ENCODE measurements around the gene LNX1. TPM values are rescaled to one million over a fixed set of nuclear protein-coding genes. Genes with fewer than 3 reads are reported as not detected.
"Not testable (repeated sequence)": the region's sequence is repeated elsewhere in the genome, so short reads cannot be mapped to it uniquely, and the experiment has no call there.

The LNX1 gene
- total RNA-seq, 2 donors from 2014 or later = 17.5 to 18.4 TPM

- intact Hi-C loops (cut with DNase I, micrococcal nuclease) = no loop called here
- ATAC-seq (no peak), DNase-seq (no peak)
Observed at GRCh38 chr4:53481586-53481985, 109.7 kb downstream of the LNX1 start.

- ATAC-seq (no peak), DNase-seq (no peak)
- intact Hi-C loops (cut with DNase I, micrococcal nuclease) = no loop called here
Observed at GRCh38 chr4:53480909-53481308, 110.4 kb downstream of the LNX1 start.

GRCh38 chr4:53479736-53480525, 111.4 kb downstream of the LNX1 start:
- intact Hi-C loops (cut with DNase I, micrococcal nuclease) = no loop called here
- ATAC-seq (no peak), DNase-seq (no peak)

- intact Hi-C loops (cut with DNase I, micrococcal nuclease) = no loop called here
- DNase-seq (no peak), ATAC-seq (no peak)
Observed at GRCh38 chr4:53478671-53479456, 112.4 kb downstream of the LNX1 start.

GRCh38 chr4:53477636-53478035, 113.7 kb downstream of the LNX1 start:
- ATAC-seq (no peak), DNase-seq (no peak)
- intact Hi-C loops (cut with DNase I, micrococcal nuclease) = no loop called here

GRCh38 chr4:53477038-53477565, 114.2 kb downstream of the LNX1 start:
- ATAC-seq (no peak), DNase-seq (no peak)
- intact Hi-C loops (cut with DNase I, micrococcal nuclease) = no loop called here

- ATAC-seq (no peak), DNase-seq (no peak)
- intact Hi-C loops (cut with DNase I, micrococcal nuclease) = no loop called here
Observed at GRCh38 chr4:53476232-53477037, 114.9 kb downstream of the LNX1 start.

- ATAC-seq; intact Hi-C loops (cut with DNase I, micrococcal nuclease); DNase-seq: not testable (repeated sequence)
Observed at GRCh38 chr4:53466576-53466975, 124.7 kb downstream of the LNX1 start.

- no peak for DNase-seq
- ATAC-seq = no peak
- intact Hi-C loops (cut with DNase I, micrococcal nuclease) = no loop called here
Observed at GRCh38 chr4:53465891-53466290, 125.4 kb downstream of the LNX1 start.

GRCh38 chr4:53465281-53465680, 126.0 kb downstream of the LNX1 start:
- intact Hi-C loops (cut with DNase I, micrococcal nuclease) = no loop called here
- no peak for ATAC-seq
- DNase-seq = no peak

- ATAC-seq (no peak), DNase-seq (no peak)
- intact Hi-C loops (cut with DNase I, micrococcal nuclease) = no loop called here
Observed at GRCh38 chr4:53463340-53463739, 127.9 kb downstream of the LNX1 start.

- intact Hi-C loops (cut with DNase I, micrococcal nuclease) = no loop called here
- DNase-seq (no peak), ATAC-seq (no peak)
Observed at GRCh38 chr4:53461244-53461643, 130.0 kb downstream of the LNX1 start.

- ATAC-seq (peak; percentile 49), DNase-seq (no peak)
- intact Hi-C loops (cut with DNase I, micrococcal nuclease) = no loop called here
Observed at GRCh38 chr4:53459548-53459947, 131.7 kb downstream of the LNX1 start.

GRCh38 chr4:53456178-53456577, 135.1 kb downstream of the LNX1 start:
- DNase-seq (no peak), ATAC-seq (no peak)
- intact Hi-C loops (cut with DNase I, micrococcal nuclease) = no loop called here

- intact Hi-C loops (cut with DNase I, micrococcal nuclease) = no loop called here
- DNase-seq = no peak
- ATAC-seq = no peak
Observed at GRCh38 chr4:53455766-53456165, 135.5 kb downstream of the LNX1 start.

- intact Hi-C loops (cut with DNase I, micrococcal nuclease) = no loop called here
- ATAC-seq (no peak), DNase-seq (no peak)
Observed at GRCh38 chr4:53453385-53453784, 137.9 kb downstream of the LNX1 start.

- intact Hi-C loops (cut with DNase I, micrococcal nuclease) = no loop called here
- ATAC-seq = no peak
Observed at GRCh38 chr4:53450773-53451172, 140.5 kb downstream of the LNX1 start.

GRCh38 chr4:53444954-53445353, 146.3 kb downstream of the LNX1 start:
- no peak for DNase-seq
- ATAC-seq = peak; percentile 29
- intact Hi-C loops (cut with DNase I, micrococcal nuclease) = no loop called here

More at GRCh38 chr4:53450773-53451172, 140.5 kb downstream of the LNX1 start:
- DNase-seq = no peak

- ATAC-seq (no peak), DNase-seq (no peak)
- intact Hi-C loops (cut with DNase I, micrococcal nuclease) = no loop called here
Observed at GRCh38 chr4:53441564-53441963, 149.7 kb downstream of the LNX1 start.
